ENCODE measurements around the gene BRD7.

Gene BRD7

DNA sequence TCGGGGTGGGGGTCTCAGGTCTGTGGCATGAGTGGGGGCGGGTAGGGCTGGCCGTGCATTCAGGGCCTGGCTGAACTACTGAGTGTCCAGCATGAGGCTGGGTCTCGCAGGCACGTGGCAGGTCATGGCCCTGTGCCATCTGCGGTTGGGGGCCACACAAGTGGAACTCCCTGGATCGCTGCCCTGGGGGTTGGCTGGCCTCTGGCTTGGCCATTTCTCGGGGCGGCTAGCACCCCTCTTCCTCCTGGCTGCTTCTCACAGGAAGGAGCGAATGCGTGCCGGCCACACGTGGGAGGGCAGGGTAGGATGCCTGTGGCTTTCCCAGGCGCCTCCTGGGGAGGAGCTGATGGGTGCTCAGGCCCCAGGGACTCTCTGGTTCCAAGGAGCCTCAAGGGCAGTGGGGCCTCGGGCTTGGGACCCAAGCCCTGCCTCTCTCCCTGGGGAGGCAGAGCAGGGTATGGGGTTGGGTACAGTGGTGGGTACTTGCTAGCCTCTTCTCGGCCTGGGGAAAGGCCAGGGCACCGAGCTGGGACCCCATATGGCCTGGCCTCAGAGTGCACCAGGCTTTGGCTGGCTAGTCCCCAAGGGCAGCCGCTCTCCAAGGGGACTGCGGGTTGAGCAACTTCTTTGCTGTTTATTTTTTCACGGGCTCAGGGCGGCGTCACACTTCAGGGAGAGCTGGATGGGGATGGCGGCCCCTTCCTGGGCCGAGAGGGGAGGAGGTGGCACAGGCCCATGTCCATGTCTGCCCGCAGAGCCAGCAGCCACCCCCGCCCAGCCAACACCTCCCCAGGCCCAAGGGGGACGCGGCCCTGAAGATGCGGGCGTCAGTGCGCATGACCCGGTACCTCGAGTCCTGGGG lies 65.0 kb downstream of the BRD7 start:
- Histone ChIP-seq H3K4me3 (ENCODE audit: insufficient read depth, low read depth, low read length) (no peak overlapping the region), H3K9me3 (ENCODE audit: control insufficient read depth, low read length) (no peaks in the 10 kb centered on the region), H3K27me3 (ENCODE audit: control insufficient read depth, insufficient read depth, low read length, poor library complexity, severe bottlenecking) (no peaks in the 10 kb centered on the region), H3K4me1 (ENCODE audit: control insufficient read depth, insufficient read depth, low read length) (no peaks in the 10 kb centered on the region), H3K27ac (ENCODE audit: insufficient read depth, low read depth, low read length, poor library complexity, severe bottlenecking) (no peak overlapping the region), H3K36me3 (ENCODE audit: control insufficient read depth, insufficient read depth, low read length) (no peaks in the 10 kb centered on the region)
- WGBS, 2 experiments: 94% methylated on average over 33 of the region's 33 CpGs

DNA sequence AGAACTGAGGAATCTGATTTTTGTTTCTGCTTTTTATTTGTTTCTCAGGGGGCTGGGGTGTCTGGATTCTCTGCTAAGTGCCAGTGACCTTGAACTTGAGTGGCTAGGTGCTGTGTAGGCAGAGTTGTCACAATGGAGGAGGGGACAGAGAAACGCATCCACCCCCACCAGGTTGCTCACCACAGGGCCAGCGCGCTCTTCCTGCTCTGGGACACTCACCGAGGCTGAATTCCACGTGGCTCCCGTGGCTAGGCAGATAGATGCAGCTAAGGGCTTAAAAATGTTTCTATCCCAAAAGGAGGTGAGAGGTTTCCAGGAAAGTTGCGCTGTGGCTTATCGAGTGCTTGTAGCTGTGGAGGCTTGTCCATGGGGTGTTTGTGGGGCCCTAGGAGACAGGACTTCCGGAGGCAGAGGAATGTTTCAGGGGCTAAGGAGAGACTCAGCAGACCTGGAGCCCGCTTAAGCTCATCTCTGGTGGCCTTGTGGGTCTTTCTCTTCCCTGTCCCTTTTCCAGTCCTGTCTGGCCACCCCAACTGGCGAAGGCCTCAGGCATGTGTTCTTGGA lies 65.7 kb downstream of the BRD7 start:
- H3K27me3 ChIP-seq (ENCODE audit: control insufficient read depth, insufficient read depth, low read length, poor library complexity, severe bottlenecking): no peaks in the 10 kb centered on the region
- no peak overlapping the region for H3K4me3 ChIP-seq (ENCODE audit: insufficient read depth, low read depth, low read length)
- peaks cover under 1% of the 10 kb centered on the region for H3K4me1 ChIP-seq (ENCODE audit: control insufficient read depth, insufficient read depth, low read length)
- no peaks in the 10 kb centered on the region for H3K36me3 ChIP-seq (ENCODE audit: control insufficient read depth, insufficient read depth, low read length)
- no peaks in the 10 kb centered on the region for H3K9me3 ChIP-seq (ENCODE audit: control insufficient read depth, low read length)
- H3K27ac ChIP-seq (ENCODE audit: insufficient read depth, low read depth, low read length, poor library complexity, severe bottlenecking): no peak overlapping the region
- 90 to 94% methylated on average over 11 of the region's 11 CpGs for WGBS, 2 experiments

DNA sequence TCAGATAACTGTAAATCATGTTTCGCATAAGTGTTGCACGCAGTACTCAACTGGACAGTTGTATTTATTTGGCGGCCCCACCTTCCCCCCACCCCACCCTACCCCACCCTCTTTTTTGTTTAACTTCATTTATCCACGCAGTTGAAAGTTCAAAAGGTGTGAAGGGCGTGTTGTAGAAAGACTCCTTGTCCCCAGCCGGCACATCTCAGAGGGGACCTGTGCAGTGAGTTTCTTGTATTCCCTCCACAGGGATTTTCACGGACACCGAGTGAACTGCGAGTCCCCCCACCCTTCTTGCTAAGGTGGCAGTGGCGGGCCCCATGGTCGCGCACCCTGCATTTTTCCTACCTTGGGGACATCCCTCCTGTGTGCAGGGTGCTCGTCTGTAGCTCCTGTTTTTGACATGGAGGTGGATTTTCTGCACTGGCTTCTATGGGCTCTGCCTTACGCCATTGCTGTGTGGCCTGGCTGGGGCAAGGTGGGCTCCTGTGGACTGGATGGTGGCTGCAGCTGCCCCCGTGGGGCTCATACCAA lies 66.2 kb downstream of the BRD7 start:
- no peak overlapping the region for H3K27ac ChIP-seq (ENCODE audit: insufficient read depth, low read depth, low read length, poor library complexity, severe bottlenecking)
- WGBS, 2 experiments: 87 to 94% methylated on average over 15 of the region's 15 CpGs

DNA sequence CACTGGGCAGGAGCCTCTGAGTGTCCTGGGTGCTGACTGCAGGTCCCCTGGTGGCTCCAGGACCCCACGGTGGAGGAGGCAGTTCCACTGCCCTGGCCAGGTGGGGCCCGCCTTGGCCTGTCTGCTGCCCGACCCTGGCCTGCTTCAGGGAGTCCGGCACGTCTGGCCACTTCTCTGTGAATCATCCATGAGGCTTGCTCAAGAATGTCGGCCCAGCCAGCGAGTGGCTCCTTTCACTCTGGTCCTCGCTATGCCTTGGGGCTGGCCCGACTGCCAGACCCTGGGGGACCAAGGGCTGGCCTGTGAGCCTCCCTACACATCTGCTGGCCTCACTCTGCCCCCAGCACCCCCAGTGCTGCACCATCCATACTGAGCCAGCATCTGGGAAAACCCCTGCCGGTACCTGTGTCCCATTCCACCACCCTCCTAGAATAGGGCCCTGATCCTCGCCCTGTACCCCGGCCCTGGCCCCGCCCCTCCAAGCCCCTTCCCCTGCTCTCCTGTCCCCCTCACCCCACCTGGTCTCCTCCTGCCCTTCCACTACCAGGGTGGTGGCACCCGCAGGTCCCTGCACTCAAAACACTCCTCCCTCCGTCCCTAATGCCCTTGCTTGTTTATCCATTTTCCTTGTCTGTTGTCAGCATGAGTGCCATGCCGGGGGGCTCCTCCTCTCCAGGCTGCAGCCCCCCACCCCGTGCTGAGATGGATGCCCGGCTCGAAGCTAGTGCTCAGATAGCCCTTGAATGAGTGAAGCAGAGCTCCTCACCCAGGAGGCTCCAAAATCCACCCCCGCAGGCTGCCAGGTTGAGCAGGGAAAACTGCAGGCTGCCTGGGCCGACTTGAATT lies 66.9 kb downstream of the BRD7 start:
- no peak overlapping the region for H3K4me3 ChIP-seq (ENCODE audit: insufficient read depth, low read depth, low read length)
- no peaks in the 10 kb centered on the region for H3K36me3 ChIP-seq (ENCODE audit: control insufficient read depth, insufficient read depth, low read length)
- no peaks in the 10 kb centered on the region for H3K27me3 ChIP-seq (ENCODE audit: control insufficient read depth, insufficient read depth, low read length, poor library complexity, severe bottlenecking)
- 88 to 91% methylated on average over 21 of the region's 21 CpGs for WGBS, 2 experiments
- no peak overlapping the region for H3K27ac ChIP-seq (ENCODE audit: insufficient read depth, low read depth, low read length, poor library complexity, severe bottlenecking)
- peaks cover 10% of the 10 kb centered on the region for H3K4me1 ChIP-seq (ENCODE audit: control insufficient read depth, insufficient read depth, low read length)
- no peaks in the 10 kb centered on the region for H3K9me3 ChIP-seq (ENCODE audit: control insufficient read depth, low read length)

More for the DNA sequence above, 66.2 kb downstream of the BRD7 start:
- Histone ChIP-seq H3K36me3 (ENCODE audit: control insufficient read depth, insufficient read depth, low read length) (no peaks in the 10 kb centered on the region), H3K9me3 (ENCODE audit: control insufficient read depth, low read length) (no peaks in the 10 kb centered on the region), H3K27me3 (ENCODE audit: control insufficient read depth, insufficient read depth, low read length, poor library complexity, severe bottlenecking) (no peaks in the 10 kb centered on the region), H3K4me3 (ENCODE audit: insufficient read depth, low read depth, low read length) (no peak overlapping the region), H3K4me1 (ENCODE audit: control insufficient read depth, insufficient read depth, low read length) (peaks cover 7% of the 10 kb centered on the region)

DNA sequence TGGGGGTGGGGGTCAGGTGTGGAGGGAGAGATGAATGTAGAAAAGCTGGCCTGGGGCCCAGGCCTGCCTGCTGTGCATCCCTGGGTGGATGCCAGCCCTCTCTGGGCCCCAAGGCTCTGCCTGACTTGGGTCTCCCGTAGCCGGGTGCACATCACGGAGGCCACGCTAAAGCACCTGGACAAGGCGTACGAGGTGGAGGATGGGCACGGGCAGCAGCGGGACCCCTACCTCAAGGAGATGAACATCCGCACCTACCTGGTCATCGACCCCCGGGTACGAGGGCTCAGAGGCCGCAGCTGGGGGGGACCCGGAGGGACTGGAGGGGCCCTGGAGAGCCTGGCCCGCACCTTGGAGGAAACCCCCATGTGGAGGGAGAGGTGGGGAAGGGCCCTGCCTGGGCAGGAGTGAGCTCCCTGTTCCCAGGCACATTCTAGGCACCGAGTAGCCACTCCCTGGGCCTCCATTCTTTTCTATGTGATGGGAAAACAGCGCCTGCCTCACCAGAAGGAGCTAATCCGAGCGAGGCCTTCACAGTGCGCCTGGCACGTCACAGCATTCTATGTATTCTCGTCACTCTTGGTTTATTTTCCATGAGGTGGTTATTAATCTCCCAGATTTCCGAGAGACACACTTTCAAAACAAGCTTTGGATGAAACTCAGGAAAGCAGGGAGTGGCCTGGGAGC lies 67.7 kb downstream of the BRD7 start:
- Histone ChIP-seq H3K9me3 (ENCODE audit: control insufficient read depth, low read length) (no peaks in the 10 kb centered on the region), H3K36me3 (ENCODE audit: control insufficient read depth, insufficient read depth, low read length) (no peaks in the 10 kb centered on the region), H3K27ac (ENCODE audit: insufficient read depth, low read depth, low read length, poor library complexity, severe bottlenecking) (no peak overlapping the region), H3K4me3 (ENCODE audit: insufficient read depth, low read depth, low read length) (no peak overlapping the region), H3K4me1 (ENCODE audit: control insufficient read depth, insufficient read depth, low read length) (peaks cover 10% of the 10 kb centered on the region), H3K27me3 (ENCODE audit: control insufficient read depth, insufficient read depth, low read length, poor library complexity, severe bottlenecking) (no peaks in the 10 kb centered on the region)
- WGBS, 2 experiments: 95% methylated on average over 23 of the region's 23 CpGs

DNA sequence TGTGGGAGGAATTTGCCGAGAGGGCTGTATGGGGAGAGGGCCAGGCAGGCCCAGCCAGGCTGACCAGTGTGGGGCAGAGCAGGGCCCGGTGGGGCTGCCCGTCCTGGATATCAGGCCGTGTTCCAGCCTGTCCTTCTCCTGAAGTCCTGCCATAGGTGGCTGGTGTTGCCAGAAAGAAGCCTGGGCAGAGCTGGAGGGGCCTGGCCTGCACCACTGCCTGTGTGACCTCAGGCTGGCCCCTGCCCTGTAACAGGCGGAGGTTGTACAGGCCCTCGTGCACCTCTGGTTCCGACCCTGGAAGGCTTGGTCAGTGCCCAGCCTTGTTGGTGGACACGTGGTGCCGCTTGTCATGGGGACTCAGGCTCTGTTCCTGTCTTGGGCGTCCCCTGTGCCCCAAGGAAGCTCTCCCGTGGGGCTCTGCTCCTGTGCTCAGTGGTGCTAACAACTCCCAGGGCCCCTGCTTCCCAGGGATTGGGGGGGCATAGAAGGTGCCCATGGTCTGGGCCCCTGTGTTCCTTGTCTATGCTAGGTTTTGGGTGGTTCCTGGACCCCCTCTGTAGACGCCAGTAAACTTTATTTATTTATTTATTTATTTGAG lies 69.2 kb downstream of the BRD7 start:
- H3K36me3 ChIP-seq (ENCODE audit: control insufficient read depth, insufficient read depth, low read length): no peaks in the 10 kb centered on the region
- WGBS, 2 experiments: 92 to 93% methylated on average over 12 of the region's 12 CpGs
- H3K27ac ChIP-seq (ENCODE audit: insufficient read depth, low read depth, low read length, poor library complexity, severe bottlenecking): no peak overlapping the region
- peaks cover 10% of the 10 kb centered on the region for H3K4me1 ChIP-seq (ENCODE audit: control insufficient read depth, insufficient read depth, low read length)
- no peaks in the 10 kb centered on the region for H3K9me3 ChIP-seq (ENCODE audit: control insufficient read depth, low read length)
- H3K4me3 ChIP-seq (ENCODE audit: insufficient read depth, low read depth, low read length): no peak overlapping the region
- H3K27me3 ChIP-seq (ENCODE audit: control insufficient read depth, insufficient read depth, low read length, poor library complexity, severe bottlenecking): no peaks in the 10 kb centered on the region

DNA sequence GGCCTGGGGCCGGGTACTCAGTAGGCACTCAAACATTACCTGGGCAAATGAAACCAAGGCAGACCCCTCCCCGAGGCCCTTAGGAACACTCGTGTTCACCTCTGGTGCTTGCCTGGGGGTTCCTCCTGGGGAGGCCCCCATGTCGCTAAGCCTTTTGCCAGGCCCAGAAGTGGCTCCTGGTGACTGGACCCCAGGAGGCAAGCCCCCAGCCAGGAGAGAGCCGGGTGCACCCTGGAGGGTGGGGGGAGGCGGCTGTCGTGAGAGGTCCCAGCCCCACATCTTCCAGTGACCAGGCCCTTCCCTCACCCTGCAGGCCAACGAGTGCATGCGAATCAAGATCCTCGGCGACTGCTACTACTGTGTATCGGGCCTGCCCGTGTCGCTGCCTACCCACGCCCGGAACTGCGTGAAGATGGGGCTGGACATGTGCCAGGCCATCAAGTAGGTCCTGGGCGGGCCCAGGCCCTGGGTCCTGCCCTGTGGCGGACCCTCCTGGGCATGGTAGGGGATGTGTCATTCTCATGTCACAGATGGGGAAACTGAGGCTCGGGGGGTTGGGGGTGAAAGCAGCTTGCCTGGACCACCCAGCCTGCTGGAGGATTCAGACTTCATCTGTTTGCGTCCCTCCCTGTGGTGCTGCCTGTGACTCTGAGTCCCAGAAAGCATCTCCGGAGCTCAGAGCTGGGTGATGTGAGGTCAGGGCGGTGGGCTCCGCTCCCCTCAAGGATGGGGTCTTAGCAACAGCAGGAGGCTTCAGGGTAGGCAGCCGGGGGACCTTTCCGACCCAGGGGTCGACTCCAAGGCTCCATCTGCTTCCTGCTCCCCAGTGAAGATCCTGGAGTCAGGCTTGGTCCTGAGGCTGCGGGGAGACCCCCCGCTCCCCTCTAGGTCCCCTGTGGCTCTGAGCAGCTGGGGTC lies 69.9 kb downstream of the BRD7 start:
- H3K27me3 ChIP-seq (ENCODE audit: control insufficient read depth, insufficient read depth, low read length, poor library complexity, severe bottlenecking): no peaks in the 10 kb centered on the region
- H3K4me3 ChIP-seq (ENCODE audit: insufficient read depth, low read depth, low read length): no peak overlapping the region
- H3K4me1 ChIP-seq (ENCODE audit: control insufficient read depth, insufficient read depth, low read length): peaks cover 10% of the 10 kb centered on the region
- 93 to 95% methylated on average over 29 of the region's 29 CpGs for WGBS, 2 experiments
- no peaks in the 10 kb centered on the region for H3K9me3 ChIP-seq (ENCODE audit: control insufficient read depth, low read length)
- no peaks in the 10 kb centered on the region for H3K36me3 ChIP-seq (ENCODE audit: control insufficient read depth, insufficient read depth, low read length)
- no peak overlapping the region for H3K27ac ChIP-seq (ENCODE audit: insufficient read depth, low read depth, low read length, poor library complexity, severe bottlenecking)

DNA sequence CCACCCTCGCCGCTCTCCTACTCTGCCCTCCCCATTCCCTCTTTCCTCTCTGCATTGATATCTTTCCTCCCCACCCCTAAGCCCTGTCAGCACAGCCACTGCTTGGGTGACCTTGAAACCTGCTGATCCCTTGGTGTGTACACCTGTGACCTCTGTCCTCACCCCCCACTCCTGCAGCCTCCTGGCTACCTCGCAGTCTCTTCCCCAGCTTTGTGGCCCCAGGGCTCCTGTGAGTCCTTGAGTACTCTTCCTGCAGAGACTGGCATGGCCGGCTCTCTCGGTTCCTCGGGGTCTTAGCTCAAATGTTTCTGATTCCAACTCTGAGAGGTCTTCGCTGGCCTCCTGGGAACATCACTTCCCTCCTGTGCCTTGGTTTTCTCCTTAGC lies 70.7 kb downstream of the BRD7 start:
- H3K4me3 ChIP-seq (ENCODE audit: insufficient read depth, low read depth, low read length): no peak overlapping the region
- WGBS, 2 experiments: 87 to 89% methylated on average over 7 of the region's 7 CpGs
- H3K27ac ChIP-seq (ENCODE audit: insufficient read depth, low read depth, low read length, poor library complexity, severe bottlenecking): no peak overlapping the region
- H3K9me3 ChIP-seq (ENCODE audit: control insufficient read depth, low read length): no peaks in the 10 kb centered on the region
- H3K4me1 ChIP-seq (ENCODE audit: control insufficient read depth, insufficient read depth, low read length): peaks cover 10% of the 10 kb centered on the region
- no peaks in the 10 kb centered on the region for H3K27me3 ChIP-seq (ENCODE audit: control insufficient read depth, insufficient read depth, low read length, poor library complexity, severe bottlenecking)
- H3K36me3 ChIP-seq (ENCODE audit: control insufficient read depth, insufficient read depth, low read length): no peaks in the 10 kb centered on the region
